ENCODE measurements around the gene TFDP2.

- no peak for TF ChIP-seq CTCF (IDR thresholded peaks at IDR 0.05)
- no peak for TF ChIP-seq POLR2A (IDR thresholded peaks at IDR 0.05; ENCODE audit: low read depth)
- TF ChIP-seq EP300 (IDR thresholded peaks at IDR 0.05) = no peak
- no peak for TF ChIP-seq POLR2AphosphoS5 (IDR thresholded peaks at IDR 0.05)
Observed at GRCh38 chr3:141905129-141905528, 244.2 kb downstream of the TFDP2 start.

All from esophagus muscularis mucosa (tissue), 4 donors.